Uterus (tissue), 4 donors: ENCODE data around the gene SPAG4. TPM values are rescaled to one million over a fixed set of nuclear protein-coding genes. Genes with fewer than 3 reads are reported as not detected.

Source experiments
- DNase-seq, 2 donors: peaks; one replicate each; pipeline ENCODE4 v3.0.0-alpha.2; 2019 to 2020
- H3K27ac ChIP-seq, 2 donors: fragments of 200-600 bp; sonication (generic); 1 replicate in 1 of 2; 2 replicates in 1 of 2; pipeline ENCODE4 v1.5.1; 2016 to 2018
- H3K27me3 ChIP-seq, 2 donors: fragments of 200-600 bp; sonication (generic); one replicate each; pipeline ENCODE4 v1.5.1; 2018 to 2019; ENCODE audit warnings: control low read depth in 1 of 2
- H3K36me3 ChIP-seq, 2 donors: fragments of 200-600 bp; sonication (generic); one replicate each; pipeline ENCODE4 v1.5.1; 2019; ENCODE audit warnings: control low read depth in 1 of 2
- H3K4me1 ChIP-seq, 2 donors: fragments of 200-600 bp; sonication (generic); one replicate each; pipeline ENCODE4 v1.5.1; 2018 to 2019; ENCODE audit warnings: control low read depth in 1 of 2
- H3K4me3 ChIP-seq, 2 donors: fragments of 200-600 bp; sonication (generic); 1 replicate in 1 of 2; 2 replicates in 1 of 2; pipeline ENCODE4 v1.5.1; 2018 to 2019; ENCODE audit warnings: mild to moderate bottlenecking in 1 of 2
- H3K9me3 ChIP-seq, 2 donors: fragments of 200-600 bp; sonication (generic); one replicate each; pipeline ENCODE4 v1.5.1; 2019; ENCODE audit warnings: control low read depth in 1 of 2
- POLR2A ChIP-seq, 2 donors: fragments of 450-650 bp; IDR thresholded peaks; one replicate each; pipeline ENCODE4 v1.6.1; 2016; ENCODE audit warnings: antibody characterized with exemption in 2 of 2, mild to moderate bottlenecking in 1 of 2, moderate library complexity in 1 of 2
- intact Hi-C: fragments of 100-400 bp; cut with DNase I; formaldehyde crosslinking; loops from one replicate; pipeline ENCODE4 v1.15.1; 2023; ENCODE audit warnings: low total_unique reads
- total RNA-seq, 4 donors: library from RNA; depleted of rRNA in 3 of 4; stranded (reverse); fragments of >200 nt in 3 of 4; gene quantifications; one replicate each; pipeline versions ENCODE4 v1.1.0 to v1.2.4, GENCODE V29; 2014 to 2023
- TF ChIP-seq, protein P1 (sequence below), 4 experiments: fragments of 200-600 bp in 2 of 4; fragments of 450-650 bp in 2 of 4; sonication (generic) in 2 of 4; IDR thresholded peaks; one replicate each; pipeline ENCODE4 v1.5.1; 2016 to 2019; ENCODE audit warnings: antibody characterized with exemption in 4 of 4, mild to moderate bottlenecking in 2 of 4, moderate library complexity in 1 of 4
- donor health status: DM: yes; HTN: yes; CAD: no.

SPAG4 gene
- total RNA-seq, 4 donors from 2014 or later = 2.1 to 8.4 TPM; not detected in 2

DNA sequence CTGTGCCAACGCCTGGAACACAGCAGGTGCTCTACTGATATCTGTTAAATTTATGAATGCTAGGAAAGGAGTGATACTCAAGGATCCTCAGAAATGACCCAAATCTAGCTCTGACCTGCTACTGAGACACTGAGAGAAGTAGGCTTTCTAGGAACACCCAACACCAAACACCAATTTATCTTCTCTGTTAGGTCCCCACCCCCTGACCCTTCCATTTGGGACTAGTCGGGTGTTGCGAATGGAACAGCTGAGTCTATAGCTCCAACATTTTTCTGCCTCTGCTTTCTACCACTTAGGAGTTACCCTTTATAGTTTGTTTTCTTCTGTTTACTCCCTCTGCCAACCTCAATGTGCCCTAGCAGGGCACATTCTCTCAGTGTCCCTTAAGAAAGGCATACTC is 25.1 kb downstream of the SPAG4 start:
- H3K9me3 ChIP-seq = no peaks in the 10 kb centered on the region

DNA sequence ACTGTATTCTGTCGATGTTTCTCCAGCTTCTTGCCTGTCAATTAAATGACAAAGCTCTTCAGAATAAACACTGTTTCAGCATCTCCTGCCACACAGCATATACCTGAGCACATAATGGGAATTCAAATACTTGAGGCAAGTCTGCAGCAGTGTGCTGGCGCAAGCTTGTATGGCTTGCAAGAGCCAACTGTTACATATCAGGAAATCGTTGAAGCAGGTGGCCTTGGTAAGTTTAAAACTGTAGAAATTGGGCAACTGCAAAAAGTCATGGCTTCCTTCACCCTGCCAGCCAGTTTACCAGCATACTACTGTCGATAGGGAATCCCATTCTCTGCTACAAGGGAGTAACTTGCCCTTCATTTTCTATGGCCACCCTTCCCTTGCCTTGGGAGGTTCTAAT is 26.1 kb downstream of the SPAG4 start:
- no peak for DNase-seq
- Histone ChIP-seq H3K9me3 (no peaks in the 10 kb centered on the region), H3K27ac (no peak overlapping the region), H3K4me1 (no peaks in the 10 kb centered on the region), H3K4me3 (no peak overlapping the region), H3K36me3 (no peaks in the 10 kb centered on the region), H3K27me3 (no peaks in the 10 kb centered on the region)
- intact Hi-C loops = no loop called here
- TF ChIP-seq, protein P1, sequence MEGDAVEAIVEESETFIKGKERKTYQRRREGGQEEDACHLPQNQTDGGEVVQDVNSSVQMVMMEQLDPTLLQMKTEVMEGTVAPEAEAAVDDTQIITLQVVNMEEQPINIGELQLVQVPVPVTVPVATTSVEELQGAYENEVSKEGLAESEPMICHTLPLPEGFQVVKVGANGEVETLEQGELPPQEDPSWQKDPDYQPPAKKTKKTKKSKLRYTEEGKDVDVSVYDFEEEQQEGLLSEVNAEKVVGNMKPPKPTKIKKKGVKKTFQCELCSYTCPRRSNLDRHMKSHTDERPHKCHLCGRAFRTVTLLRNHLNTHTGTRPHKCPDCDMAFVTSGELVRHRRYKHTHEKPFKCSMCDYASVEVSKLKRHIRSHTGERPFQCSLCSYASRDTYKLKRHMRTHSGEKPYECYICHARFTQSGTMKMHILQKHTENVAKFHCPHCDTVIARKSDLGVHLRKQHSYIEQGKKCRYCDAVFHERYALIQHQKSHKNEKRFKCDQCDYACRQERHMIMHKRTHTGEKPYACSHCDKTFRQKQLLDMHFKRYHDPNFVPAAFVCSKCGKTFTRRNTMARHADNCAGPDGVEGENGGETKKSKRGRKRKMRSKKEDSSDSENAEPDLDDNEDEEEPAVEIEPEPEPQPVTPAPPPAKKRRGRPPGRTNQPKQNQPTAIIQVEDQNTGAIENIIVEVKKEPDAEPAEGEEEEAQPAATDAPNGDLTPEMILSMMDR (IDR thresholded peaks at IDR 0.05) = no peak

More for the DNA sequence above, 25.1 kb downstream of the SPAG4 start:
- Histone ChIP-seq H3K27ac (no peak overlapping the region), H3K4me3 (no peak overlapping the region), H3K27me3 (no peaks in the 10 kb centered on the region), H3K36me3 (no peaks in the 10 kb centered on the region), H3K4me1 (peaks cover 0 to 6% of the 10 kb centered on the region in 2 donors)
- intact Hi-C loops = no loop called here
- DNase-seq = no peak
- no peak for TF ChIP-seq POLR2A (IDR thresholded peaks at IDR 0.05)
- TF ChIP-seq, protein P1 (IDR thresholded peaks at IDR 0.05) = no peak

DNA sequence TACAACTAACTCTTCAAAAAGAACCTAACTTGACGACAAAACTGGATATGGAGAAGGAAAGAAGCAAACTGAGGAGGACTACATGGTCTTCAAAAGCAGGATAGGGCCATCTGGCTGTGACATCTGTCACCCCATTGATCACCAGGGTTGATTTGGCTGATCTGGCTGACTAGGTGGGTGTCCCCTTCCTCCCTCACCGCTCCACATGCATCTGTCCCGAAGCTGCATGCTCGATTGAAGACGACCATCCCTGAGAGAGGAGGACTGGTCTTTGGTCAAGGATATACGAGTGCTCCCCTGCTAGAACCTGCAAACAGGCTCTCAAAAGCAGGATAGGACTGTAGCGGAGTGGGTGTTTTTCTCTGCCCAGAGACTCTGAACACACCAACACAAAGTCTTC is 27.4 kb downstream of the SPAG4 start:
- Histone ChIP-seq H3K36me3 (no peaks in the 10 kb centered on the region), H3K4me3 (no peak overlapping the region), H3K4me1 (no peaks in the 10 kb centered on the region), H3K9me3 (no peaks in the 10 kb centered on the region), H3K27me3 (no peaks in the 10 kb centered on the region), H3K27ac (no peak overlapping the region)
- TF ChIP-seq POLR2A (IDR thresholded peaks at IDR 0.05) = no peak
- TF ChIP-seq, protein P1 (IDR thresholded peaks at IDR 0.05) = no peak
- DNase-seq = no peak
- intact Hi-C loops = no loop called here

DNA sequence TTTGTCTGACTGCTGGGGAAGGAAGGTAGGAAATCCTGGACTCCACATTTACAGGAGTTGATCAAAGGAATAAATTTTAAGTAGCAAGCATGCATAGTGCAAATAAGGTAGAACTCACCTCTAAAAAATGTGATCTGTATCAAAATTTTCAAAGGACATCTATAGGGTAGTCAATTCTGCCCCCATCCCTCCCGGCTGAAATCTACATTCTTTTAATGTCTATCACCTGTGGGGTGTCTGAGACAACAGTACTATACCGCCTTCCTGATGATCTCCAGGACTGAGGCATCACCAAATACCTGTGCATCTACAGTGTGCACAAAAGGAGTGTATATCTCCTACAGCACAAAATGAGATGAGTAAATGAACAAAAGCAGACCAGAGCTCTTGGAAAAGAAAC is 29.2 kb downstream of the SPAG4 start:
- intact Hi-C loops = no loop called here
- Histone ChIP-seq H3K4me3 (no peak overlapping the region), H3K4me1 (no peaks in the 10 kb centered on the region), H3K36me3 (no peaks in the 10 kb centered on the region), H3K9me3 (no peaks in the 10 kb centered on the region), H3K27ac (no peak overlapping the region), H3K27me3 (no peaks in the 10 kb centered on the region)
- no peak for DNase-seq
- TF ChIP-seq, protein P1 (IDR thresholded peaks at IDR 0.05) = no peak
- TF ChIP-seq POLR2A (IDR thresholded peaks at IDR 0.05) = no peak

DNA sequence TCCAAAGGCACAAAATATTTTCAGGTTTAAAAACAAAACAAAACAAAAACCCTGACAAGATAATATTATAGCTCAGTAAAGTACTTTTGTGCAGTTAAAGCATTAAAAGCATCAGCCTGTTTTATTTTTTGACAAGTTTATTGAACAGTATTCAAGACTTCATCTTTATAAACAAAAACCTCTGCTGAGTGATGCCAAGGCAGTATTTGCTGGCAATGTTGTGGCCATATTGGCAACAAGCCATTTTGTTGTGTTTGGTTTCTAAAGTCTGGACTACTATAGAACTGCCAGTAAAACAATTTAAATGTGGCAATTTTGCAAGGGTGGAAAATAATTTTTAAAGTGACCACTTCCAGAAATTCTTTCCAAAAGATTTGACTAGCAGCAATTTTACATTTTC is 33.2 kb downstream of the SPAG4 start:
- no peaks in the 10 kb centered on the region for H3K36me3 ChIP-seq
- no peaks in the 10 kb centered on the region for H3K9me3 ChIP-seq
- peaks cover 0 to 9% of the 10 kb centered on the region in 2 donors for H3K4me1 ChIP-seq
- TF ChIP-seq, protein P1 (IDR thresholded peaks at IDR 0.05) = no peak
- TF ChIP-seq POLR2A (IDR thresholded peaks at IDR 0.05) = no peak
- H3K27ac ChIP-seq = no peak overlapping the region
- no peak overlapping the region for H3K4me3 ChIP-seq
- no peaks in the 10 kb centered on the region for H3K27me3 ChIP-seq
- DNase-seq = no peak
- intact Hi-C loops = no loop called here
